HG03060 (cell line): Measurements from ENCODE around the gene MZT2B.
"Not testable (repeated sequence)": the region's sequence is repeated elsewhere in the genome, so short reads cannot be mapped to it uniquely, and the experiment has no call there.

ENCODE experiments used
- ATAC-seq: cut with Tn5 transposase; IDR thresholded peaks from one replicate; pipeline ENCODE4 v1.9.1; 2021; ENCODE audit warnings: low read depth, moderate number of reproducible peaks; ENCODE audit not compliant: unreplicated experiment

Gene MZT2B

GRCh38 chr2:130169163-130169562, 12.9 kb upstream of the MZT2B start:
- ATAC-seq: not testable (repeated sequence)

- no peak for ATAC-seq
Observed at GRCh38 chr2:130169896-130170295, 12.2 kb upstream of the MZT2B start.

- ATAC-seq: peak; percentile 74
Observed at GRCh38 chr2:130174866-130175265, 7.2 kb upstream of the MZT2B start.

- not testable (repeated sequence) for ATAC-seq
Observed at GRCh38 chr2:130180404-130181324, 1.4 kb upstream of the MZT2B start.

- ATAC-seq: peak; percentile 60
Observed at GRCh38 chr2:130181325-130181879, 660 bp upstream of the MZT2B start, which contains the start of gene SMPD4. Gene SMPD4, minus strand, starts transcription at chr2:130181602. Its CDS starts 5,010 bp downstream, at chr2:130176592.

- ATAC-seq: not testable (repeated sequence)
Observed at GRCh38 chr2:130182826-130183511, 907 bp downstream of the MZT2B start.

- ATAC-seq: no peak
Observed at GRCh38 chr2:130183512-130184373, 1.7 kb downstream of the MZT2B start.

GRCh38 chr2:130185436-130185835, 3.4 kb downstream of the MZT2B start:
- ATAC-seq: no peak

- no peak for ATAC-seq
Observed at GRCh38 chr2:130185896-130186295, 3.8 kb downstream of the MZT2B start.

GRCh38 chr2:130186391-130186790, 4.3 kb downstream of the MZT2B start:
- ATAC-seq: no peak

- ATAC-seq: no peak
Observed at GRCh38 chr2:130187268-130187667, 5.2 kb downstream of the MZT2B start.

- not testable (repeated sequence) for ATAC-seq
Observed at GRCh38 chr2:130187859-130188792, 6.1 kb downstream of the MZT2B start.

- ATAC-seq: not testable (repeated sequence)
Observed at GRCh38 chr2:130188958-130189357, 6.9 kb downstream of the MZT2B start.

- no peak for ATAC-seq
Observed at GRCh38 chr2:130190237-130190636, 8.2 kb downstream of the MZT2B start.

- not testable (repeated sequence) for ATAC-seq
Observed at GRCh38 chr2:130191319-130191718, 9.3 kb downstream of the MZT2B start.

- ATAC-seq: not testable (repeated sequence)
Observed at GRCh38 chr2:130192451-130192850, 10.4 kb downstream of the MZT2B start.

GRCh38 chr2:130193824-130194223, 11.8 kb downstream of the MZT2B start:
- ATAC-seq: not testable (repeated sequence)

- ATAC-seq: not testable (repeated sequence)
Observed at GRCh38 chr2:130195089-130195635, 13.1 kb downstream of the MZT2B start.

GRCh38 chr2:130196052-130196451, 14.0 kb downstream of the MZT2B start:
- ATAC-seq: not testable (repeated sequence)
